GM12892 (cell line): Measurements from ENCODE around the gene ZNF154. TPM values are rescaled to one million over a fixed set of nuclear protein-coding genes. Genes with fewer than 3 reads are reported as not detected.
A peak's percentile ranks its signal among the peaks of the same experiment; 100 is the strongest.
"Not testable (repeated sequence)": the region's sequence is repeated elsewhere in the genome, so short reads cannot be mapped to it uniquely, and the experiment has no call there.

Source experiments
- DNase-seq: peaks from one replicate; pipeline ENCODE4 v3.0.0; 2011; ENCODE audit not compliant: insufficient read length
- FAIRE-seq: peaks from 2 replicates; lab custom pipeline; 2011; peaks lifted over from hg19 to GRCh38; lab: Jason Lieb, UNC
- POLR2A ChIP-seq: IDR thresholded peaks from 2 replicates; pipeline ENCODE4 v1.6.1; 2011; ENCODE audit warnings: low read depth, low read length, control low read depth
- POLR2AphosphoS5 ChIP-seq: IDR thresholded peaks from 2 replicates; pipeline ENCODE4 v1.6.1; 2011; ENCODE audit warnings: low read depth, low read length, control low read depth
- TAF1 ChIP-seq: IDR thresholded peaks from 2 replicates; pipeline ENCODE4 v1.6.1; 2011; ENCODE audit warnings: low read depth, mild to moderate bottlenecking, control low read depth, low read length, borderline replicate concordance
- polyA plus RNA-seq: library from polyadenylated mRNA; unstranded; fragments of >200 nt; gene quantifications from one replicate; pipeline ENCODE4 v1.2.1, GENCODE V29; 2012; ENCODE audit warnings: missing spikeins, inconsistent platforms; ENCODE audit not compliant: missing spikeins

ZNF154 gene
- polyA plus RNA-seq, result 1.8 TPM

- FAIRE-seq (no peak), DNase-seq (peak; percentile 36)
- TF ChIP-seq POLR2AphosphoS5 (no peak), TAF1 (0 out of 2 replicates have a peak, but pooled peaks have one; percentile 12)
These were observed at the start of gene ZNF154 for GRCh38 chr19:57708641-57709361. TSS of gene ZNF154 (minus strand) at chr19:57709204. CDS start at chr19:57708971, 233 bp downstream.

GRCh38 chr19:57757941-57758340, 48.9 kb upstream of the ZNF154 start:
- FAIRE-seq (no peak), DNase-seq (no peak)
- no peak for TF ChIP-seq TAF1
- no peak for TF ChIP-seq POLR2AphosphoS5
- no peak for TF ChIP-seq POLR2A

GRCh38 chr19:57755031-57755430, 46.0 kb upstream of the ZNF154 start:
- TF ChIP-seq TAF1 (no peak), POLR2AphosphoS5 (no peak), POLR2A (no peak)
- DNase-seq, result no peak
- no peak for FAIRE-seq

- TF ChIP-seq TAF1, result no peak
- DNase-seq, result no peak
- FAIRE-seq, result no peak
These were observed 45.2 kb upstream of the ZNF154 start for GRCh38 chr19:57754091-57754673.

- DNase-seq, result no peak
- TF ChIP-seq POLR2AphosphoS5, result no peak
- TF ChIP-seq POLR2A, result no peak
- no peak for TF ChIP-seq TAF1
- FAIRE-seq, result no peak
These were observed 39.0 kb upstream of the ZNF154 start for GRCh38 chr19:57748029-57748428.

GRCh38 chr19:57747472-57747807, 38.4 kb upstream of the ZNF154 start:
- DNase-seq (no peak), FAIRE-seq (no peak)
- TF ChIP-seq TAF1, result no peak
- no peak for TF ChIP-seq POLR2AphosphoS5
- no peak for TF ChIP-seq POLR2A

- peak; percentile 88 for TF ChIP-seq POLR2AphosphoS5
- peak; percentile 85 for TF ChIP-seq POLR2A
- peak; percentile 78; the same call in 1 of the 2 replicates for TF ChIP-seq TAF1
- DNase-seq (peak; percentile 75), FAIRE-seq (peak; percentile 99)
These were observed 37.8 kb upstream of the ZNF154 start, which contains the start of gene ZNF776 for GRCh38 chr19:57746580-57747471. TSS of gene ZNF776 (plus strand) at chr19:57746815. CDS start at chr19:57747059, 244 bp downstream.

GRCh38 chr19:57738770-57739169, 29.8 kb upstream of the ZNF154 start:
- DNase-seq, FAIRE-seq: not testable (repeated sequence)

- not testable (repeated sequence) for DNase-seq, FAIRE-seq
These were observed 29.3 kb upstream of the ZNF154 start for GRCh38 chr19:57738320-57738719.

- no peak for TF ChIP-seq POLR2AphosphoS5
- DNase-seq (no peak), FAIRE-seq (no peak)
These were observed 11.9 kb upstream of the ZNF154 start for GRCh38 chr19:57720878-57721277.

- FAIRE-seq, result no peak
These were observed 11.0 kb upstream of the ZNF154 start for GRCh38 chr19:57719901-57720519.

GRCh38 chr19:57719424-57719823, 10.4 kb upstream of the ZNF154 start:
- no peak for TF ChIP-seq POLR2AphosphoS5
- TF ChIP-seq TAF1, result no peak
- TF ChIP-seq POLR2A, result no peak
- no peak for FAIRE-seq
- no peak for DNase-seq

More at GRCh38 chr19:57719901-57720519, 11.0 kb upstream of the ZNF154 start:
- DNase-seq, result no peak
- TF ChIP-seq POLR2A, result no peak
- TF ChIP-seq POLR2AphosphoS5, result no peak
- TF ChIP-seq TAF1, result no peak
